Measurements from ENCODE around the gene IFT80. TPM values are rescaled to one million over a fixed set of nuclear protein-coding genes. Genes with fewer than 3 reads are reported as not detected.

The IFT80 gene
- total and polyA plus RNA-seq, 9 of the 15 experiments (the other 6 are each of a cell fraction or from before 2014, with no cell fraction given): 6.7 to 21.1 (median 16.4) TPM

DNA sequence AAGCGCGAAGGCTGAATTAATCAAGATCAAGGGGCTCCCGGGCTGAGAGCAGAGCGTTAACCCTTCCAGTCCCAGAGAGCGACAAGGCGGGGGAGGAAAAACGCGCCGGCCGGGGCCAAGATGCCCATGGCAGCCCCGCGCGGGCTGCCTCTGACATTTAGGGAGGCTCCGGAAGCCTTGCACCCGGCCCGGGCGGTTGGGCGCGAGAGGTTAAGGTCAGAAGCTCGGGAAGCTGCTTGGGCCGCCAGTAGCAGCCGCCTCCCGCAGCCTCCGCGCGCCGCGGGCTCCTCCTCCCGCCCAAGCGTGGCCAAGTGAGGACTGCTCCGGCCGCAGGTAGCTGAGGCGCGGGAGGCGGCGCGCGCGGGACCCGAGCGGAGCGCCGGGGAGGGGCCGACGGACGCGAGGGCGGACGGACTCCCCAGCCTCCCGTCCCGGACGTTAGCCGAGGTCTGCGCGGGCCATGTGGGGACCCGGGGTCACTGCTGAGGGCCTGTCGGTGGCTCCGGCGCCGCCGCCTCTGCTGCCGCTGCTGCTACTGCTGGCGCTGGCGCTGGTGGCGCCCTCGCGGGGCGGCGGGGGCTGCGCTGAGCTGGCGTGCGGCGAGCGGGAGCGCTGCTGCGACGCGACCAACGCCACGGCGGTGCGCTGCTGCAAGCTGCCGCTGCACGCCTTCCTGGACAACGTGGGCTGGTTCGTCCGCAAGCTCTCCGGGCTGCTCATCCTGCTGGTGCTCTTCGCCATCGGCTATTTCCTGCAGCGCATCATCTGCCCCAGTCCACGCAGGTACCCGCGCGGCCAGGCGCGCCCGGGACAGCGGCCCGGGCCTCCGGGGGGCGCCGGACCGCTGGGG, 173.6 kb downstream of the IFT80 start, which contains the start of gene C3orf80 (continued):
- TF ChIP-seq ZBTB43 (CRISPR knock-in tag; IDR thresholded peaks at IDR 0.05): no peak
- peak; percentile 79 for TF ChIP-seq ZNF282 (CRISPR knock-in tag; IDR thresholded peaks at IDR 0.05)
- TF ChIP-seq, protein P1, sequence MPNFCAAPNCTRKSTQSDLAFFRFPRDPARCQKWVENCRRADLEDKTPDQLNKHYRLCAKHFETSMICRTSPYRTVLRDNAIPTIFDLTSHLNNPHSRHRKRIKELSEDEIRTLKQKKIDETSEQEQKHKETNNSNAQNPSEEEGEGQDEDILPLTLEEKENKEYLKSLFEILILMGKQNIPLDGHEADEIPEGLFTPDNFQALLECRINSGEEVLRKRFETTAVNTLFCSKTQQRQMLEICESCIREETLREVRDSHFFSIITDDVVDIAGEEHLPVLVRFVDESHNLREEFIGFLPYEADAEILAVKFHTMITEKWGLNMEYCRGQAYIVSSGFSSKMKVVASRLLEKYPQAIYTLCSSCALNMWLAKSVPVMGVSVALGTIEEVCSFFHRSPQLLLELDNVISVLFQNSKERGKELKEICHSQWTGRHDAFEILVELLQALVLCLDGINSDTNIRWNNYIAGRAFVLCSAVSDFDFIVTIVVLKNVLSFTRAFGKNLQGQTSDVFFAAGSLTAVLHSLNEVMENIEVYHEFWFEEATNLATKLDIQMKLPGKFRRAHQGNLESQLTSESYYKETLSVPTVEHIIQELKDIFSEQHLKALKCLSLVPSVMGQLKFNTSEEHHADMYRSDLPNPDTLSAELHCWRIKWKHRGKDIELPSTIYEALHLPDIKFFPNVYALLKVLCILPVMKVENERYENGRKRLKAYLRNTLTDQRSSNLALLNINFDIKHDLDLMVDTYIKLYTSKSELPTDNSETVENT (CRISPR knock-in tag; IDR thresholded peaks at IDR 0.05): 0 out of 2 replicates have a peak, but pooled peaks have one; percentile 7
- TF ChIP-seq MEIS2 (IDR thresholded peaks at IDR 0.05; ENCODE audit: partially characterized antibody): no peak
- TF ChIP-seq GATAD2B (IDR thresholded peaks at IDR 0.05; ENCODE audit: borderline replicate concordance): peak; percentile 69; the same call in 1 of the 2 replicates
- peak; percentile 62; the same call in 1 of the 2 replicates for TF ChIP-seq CREB3L1 (IDR thresholded peaks at IDR 0.05; ENCODE audit: borderline replicate concordance, low read depth)
- no peak for TF ChIP-seq ARID3A (IDR thresholded peaks at IDR 0.05; ENCODE audit: borderline replicate concordance, low read depth, low read length)
- no peak for TF ChIP-seq TAL1 (IDR thresholded peaks at IDR 0.05)
- TF ChIP-seq PHTF2 (CRISPR knock-in tag; IDR thresholded peaks at IDR 0.05): no peak
- TF ChIP-seq GTF2F1 (IDR thresholded peaks at IDR 0.05; ENCODE audit: low read depth, low read length): no peak
- no peak for TF ChIP-seq HES1 (IDR thresholded peaks at IDR 0.05; ENCODE audit: low read depth)
- no peak for TF ChIP-seq CAMTA2 (CRISPR knock-in tag; conservative IDR thresholded peaks at IDR 0.05)
- TF ChIP-seq C11orf30 (IDR thresholded peaks at IDR 0.05; ENCODE audit: low read depth): no peak
- no peak for TF ChIP-seq PYGO2 (tag; IDR thresholded peaks at IDR 0.05)
- TF ChIP-seq, protein P2, sequence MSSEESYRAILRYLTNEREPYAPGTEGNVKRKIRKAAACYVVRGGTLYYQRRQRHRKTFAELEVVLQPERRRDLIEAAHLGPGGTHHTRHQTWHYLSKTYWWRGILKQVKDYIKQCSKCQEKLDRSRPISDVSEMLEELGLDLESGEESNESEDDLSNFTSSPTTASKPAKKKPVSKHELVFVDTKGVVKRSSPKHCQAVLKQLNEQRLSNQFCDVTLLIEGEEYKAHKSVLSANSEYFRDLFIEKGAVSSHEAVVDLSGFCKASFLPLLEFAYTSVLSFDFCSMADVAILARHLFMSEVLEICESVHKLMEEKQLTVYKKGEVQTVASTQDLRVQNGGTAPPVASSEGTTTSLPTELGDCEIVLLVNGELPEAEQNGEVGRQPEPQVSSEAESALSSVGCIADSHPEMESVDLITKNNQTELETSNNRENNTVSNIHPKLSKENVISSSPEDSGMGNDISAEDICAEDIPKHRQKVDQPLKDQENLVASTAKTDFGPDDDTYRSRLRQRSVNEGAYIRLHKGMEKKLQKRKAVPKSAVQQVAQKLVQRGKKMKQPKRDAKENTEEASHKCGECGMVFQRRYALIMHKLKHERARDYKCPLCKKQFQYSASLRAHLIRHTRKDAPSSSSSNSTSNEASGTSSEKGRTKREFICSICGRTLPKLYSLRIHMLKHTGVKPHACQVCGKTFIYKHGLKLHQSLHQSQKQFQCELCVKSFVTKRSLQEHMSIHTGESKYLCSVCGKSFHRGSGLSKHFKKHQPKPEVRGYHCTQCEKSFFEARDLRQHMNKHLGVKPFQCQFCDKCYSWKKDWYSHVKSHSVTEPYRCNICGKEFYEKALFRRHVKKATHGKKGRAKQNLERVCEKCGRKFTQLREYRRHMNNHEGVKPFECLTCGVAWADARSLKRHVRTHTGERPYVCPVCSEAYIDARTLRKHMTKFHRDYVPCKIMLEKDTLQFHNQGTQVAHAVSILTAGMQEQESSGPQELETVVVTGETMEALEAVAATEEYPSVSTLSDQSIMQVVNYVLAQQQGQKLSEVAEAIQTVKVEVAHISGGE (CRISPR knock-in tag; IDR thresholded peaks at IDR 0.05): no peak

All from K562 (cell line).